Adrenal gland (tissue), 5 donors: ENCODE measurements around the gene KCNK16.

ENCODE experiments used
- CTCF ChIP-seq, 6 experiments: fragments of 450-650 bp in 4 of 6; fragments of 200-600 bp in 2 of 6; sonication (generic) in 1 of 6; IDR thresholded peaks; 1 replicate in 5 of 6; 2 replicates in 1 of 6; pipeline versions ENCODE4 v1.5.1 to v1.8.0; 2016 to 2021; ENCODE audit warnings: antibody characterized with exemption in 6 of 6, mild to moderate bottlenecking in 2 of 6, moderate library complexity in 1 of 6
- POLR2A ChIP-seq, 2 donors: fragments of 450-650 bp; IDR thresholded peaks; one replicate each; pipeline ENCODE4 v1.6.1; 2017; ENCODE audit warnings: antibody characterized with exemption in 2 of 2, mild to moderate bottlenecking in 2 of 2, moderate library complexity in 1 of 2
- donor health status: DM: no; HTN: no; CAD: no.

- TF ChIP-seq CTCF (IDR thresholded peaks at IDR 0.05) (no peak), POLR2A (IDR thresholded peaks at IDR 0.05) (no peak)
Observed at GRCh38 chr6:39341937-39342336, 19.4 kb upstream of the KCNK16 start.
